ENCODE data around the gene DGKI.

Gene DGKI

GRCh38 chr7:137791930-137792329, 54.8 kb downstream of the DGKI start:
- no peak for DNase-seq (ENCODE audit: low read depth in 2 of 2)
- no peak overlapping the region for H3K4me3 ChIP-seq (replicated peaks in 1 of 2; ENCODE audit: low read depth in 2 of 2, low read length in 2 of 2)
- TF ChIP-seq CTCF (IDR thresholded peaks at IDR 0.05; ENCODE audit: low read depth, low read length) = no peak

DNA sequence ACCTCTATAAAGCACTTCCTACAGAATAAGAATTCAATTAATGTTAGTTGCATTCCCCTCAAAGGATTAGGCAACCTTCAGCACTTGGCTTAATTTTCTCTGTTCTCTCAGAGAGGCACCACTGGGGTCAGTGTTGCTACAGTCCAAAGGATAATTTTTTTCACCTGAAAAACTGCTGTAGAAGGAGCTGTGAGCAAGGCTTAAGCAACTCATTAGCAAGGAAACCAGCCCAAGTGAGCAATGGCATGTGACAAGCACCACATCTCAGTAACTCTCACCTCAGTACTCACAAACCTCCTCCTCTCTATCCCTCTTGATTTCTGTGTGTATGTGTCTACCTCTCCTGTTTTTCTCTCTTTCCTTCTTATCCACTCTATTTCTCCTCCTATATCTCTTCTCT, 55.9 kb downstream of the DGKI start:
- H3K4me3 ChIP-seq (replicated peaks in 1 of 2; ENCODE audit: low read depth in 2 of 2, low read length in 2 of 2) = no peak overlapping the region
- TF ChIP-seq CTCF (IDR thresholded peaks at IDR 0.05; ENCODE audit: low read depth, low read length) = no peak
- peak in 1 of 2 donors; percentile 11 for DNase-seq (ENCODE audit: low read depth in 2 of 2)

GRCh38 chr7:137789215-137789882, 57.4 kb downstream of the DGKI start:
- H3K4me3 ChIP-seq (replicated peaks in 1 of 2; ENCODE audit: low read depth in 2 of 2, low read length in 2 of 2) = no peak overlapping the region
- peak in 1 of 2 donors; percentile 10 for DNase-seq (ENCODE audit: low read depth in 2 of 2)
- no peak for TF ChIP-seq CTCF (IDR thresholded peaks at IDR 0.05; ENCODE audit: low read depth, low read length)

GRCh38 chr7:137787301-137787976, 59.3 kb downstream of the DGKI start:
- no peak overlapping the region for H3K4me3 ChIP-seq (replicated peaks in 1 of 2; ENCODE audit: low read depth in 2 of 2, low read length in 2 of 2)
- no peak for TF ChIP-seq CTCF (IDR thresholded peaks at IDR 0.05; ENCODE audit: low read depth, low read length)
- no peak for DNase-seq (ENCODE audit: low read depth in 2 of 2)

DNA sequence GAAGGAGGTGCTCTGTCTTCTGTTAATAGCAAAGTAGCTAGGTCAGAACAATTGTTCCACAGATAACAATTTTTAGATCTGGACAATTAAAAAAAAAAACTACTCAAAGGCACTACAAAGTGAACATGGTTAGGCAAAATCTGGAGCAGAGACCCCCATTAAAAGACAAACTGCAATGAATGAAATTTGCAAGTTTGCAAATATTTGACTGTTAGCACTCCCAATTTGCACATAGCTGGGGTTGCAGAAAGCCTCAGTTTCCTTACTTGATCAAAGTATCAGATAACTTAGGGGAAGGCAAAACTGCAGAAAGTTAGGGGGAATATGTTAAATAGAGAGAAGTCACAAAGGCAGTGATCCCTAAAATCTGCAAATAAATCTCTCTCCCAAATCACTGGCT, 68.3 kb downstream of the DGKI start:
- no peak for DNase-seq (ENCODE audit: low read depth in 2 of 2)
- no peak overlapping the region for H3K4me3 ChIP-seq (replicated peaks in 1 of 2; ENCODE audit: low read depth in 2 of 2, low read length in 2 of 2)
- TF ChIP-seq CTCF (IDR thresholded peaks at IDR 0.05; ENCODE audit: low read depth, low read length) = no peak

DNA sequence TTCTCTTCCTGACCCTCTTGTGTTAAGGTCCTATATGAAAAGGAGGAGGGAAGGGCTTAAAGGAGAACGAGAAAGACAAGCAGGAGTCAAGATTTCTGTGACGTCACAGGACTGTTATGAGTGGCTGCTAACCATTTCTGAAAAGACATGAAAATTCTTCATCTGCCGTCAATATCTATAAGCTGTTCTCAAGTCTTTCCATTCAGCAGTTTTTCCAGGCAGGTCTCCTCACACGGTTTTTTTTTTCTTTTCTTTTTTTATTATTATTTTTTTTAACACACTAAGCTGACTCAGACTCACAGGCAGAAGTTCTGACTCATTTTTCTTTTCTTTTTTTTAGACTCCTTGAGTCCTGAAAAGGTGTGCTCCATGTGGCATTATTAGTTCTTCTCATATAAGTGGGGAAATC, 72.0 kb downstream of the DGKI start:
- peak; percentile 9 to 76 for DNase-seq (ENCODE audit: low read depth in 2 of 2)
- TF ChIP-seq CTCF (IDR thresholded peaks at IDR 0.05; ENCODE audit: low read depth, low read length) = no peak

More for the DNA sequence above, 72.0 kb downstream of the DGKI start:
- peak overlapping the region in 1 of 2 donors; percentile 46 for H3K4me3 ChIP-seq (replicated peaks in 1 of 2; ENCODE audit: low read depth in 2 of 2, low read length in 2 of 2)

Measured in cardiac fibroblast (primary cell).